GM23338 (cell line): ENCODE measurements around the gene USF2. TPM values are rescaled to one million over a fixed set of nuclear protein-coding genes. Genes with fewer than 3 reads are reported as not detected.

Source experiments
- ATAC-seq: fragments of 200-7000 bp; cut with Tn5 transposase; 3 replicates; pipeline ENCODE4 v1.9.1; 2020
- DNase-seq: peaks from one replicate; pipeline ENCODE4 v3.0.0-alpha.2; 2015; ENCODE audit warnings: low spot score
- H2AFZ ChIP-seq: fragments of 200-600 bp; sonication (generic); 2 replicates; pipeline ENCODE4 v1.8.0; 2016; ENCODE audit warnings: antibody characterized with exemption, mild to moderate bottlenecking, moderate library complexity
- H3F3A ChIP-seq: fragments of 200-600 bp; sonication (generic); replicated peaks from 2 replicates; pipeline ENCODE4 v1.8.0; 2017; ENCODE audit warnings: antibody characterized with exemption, mixed run types, low read depth
- H3K27ac ChIP-seq: fragments of 200-600 bp; sonication (generic); 2 replicates; pipeline ENCODE4 v1.6.1; 2016; ENCODE audit warnings: low read depth
- H3K27me3 ChIP-seq: fragments of 200-600 bp; sonication (generic); 2 replicates; pipeline ENCODE4 v1.8.0; 2016; ENCODE audit warnings: mild to moderate bottlenecking, mixed run types, moderate library complexity; ENCODE audit not compliant: insufficient read depth
- H3K36me3 ChIP-seq: fragments of 200-600 bp; sonication (generic); 2 replicates; pipeline ENCODE4 v1.8.0; 2016; ENCODE audit warnings: mild to moderate bottlenecking; ENCODE audit not compliant: insufficient read depth
- H3K4me1 ChIP-seq: fragments of 200-600 bp; sonication (generic); 2 replicates; pipeline ENCODE4 v1.8.0; 2016; ENCODE audit warnings: mild to moderate bottlenecking, moderate library complexity; ENCODE audit not compliant: insufficient read depth
- H3K4me2 ChIP-seq: fragments of 200-600 bp; sonication (generic); 2 replicates; pipeline ENCODE4 v1.7.1; 2017; ENCODE audit warnings: mixed run types
- H3K4me3 ChIP-seq: fragments of 200-600 bp; sonication (generic); 2 replicates; pipeline ENCODE4 v1.6.1; 2016; ENCODE audit warnings: mixed run types
- H3K79me2 ChIP-seq: fragments of 200-600 bp; sonication (generic); replicated peaks from 2 replicates; pipeline ENCODE4 v1.8.0; 2017; ENCODE audit warnings: mild to moderate bottlenecking; ENCODE audit not compliant: insufficient read depth
- H3K9me2 ChIP-seq: fragments of 200-600 bp; sonication (generic); 2 replicates; pipeline ENCODE4 v1.8.0; 2017; ENCODE audit not compliant: insufficient read depth
- H4K20me1 ChIP-seq: fragments of 200-600 bp; sonication (generic); replicated peaks from 2 replicates; pipeline ENCODE4 v1.8.0; 2017; ENCODE audit warnings: mild to moderate bottlenecking; ENCODE audit not compliant: insufficient read depth
- H3K27ac Mint-ChIP-seq: 2 replicates; pipeline ENCODE4 v1.8.0; 2020; ENCODE audit warnings: inconsistent platforms, mild to moderate bottlenecking, moderate library complexity, mixed read lengths
- H3K27me3 Mint-ChIP-seq: 3 replicates; pipeline ENCODE4 v1.8.0; 2022; ENCODE audit warnings: low read depth, mild to moderate bottlenecking, moderate library complexity, mixed read lengths, inconsistent platforms; ENCODE audit not compliant: insufficient read depth, poor library complexity
- H3K36me3 Mint-ChIP-seq: 3 replicates; pipeline ENCODE4 v1.8.0; 2021; ENCODE audit warnings: low read depth, mild to moderate bottlenecking, inconsistent platforms, moderate library complexity, mixed read lengths
- H3K4me1 Mint-ChIP-seq: 3 replicates; pipeline ENCODE4 v1.8.0; 2020; ENCODE audit warnings: mild to moderate bottlenecking, inconsistent platforms, mixed read lengths
- H3K4me3 Mint-ChIP-seq: 3 replicates; pipeline ENCODE4 v1.8.0; 2021; ENCODE audit warnings: moderate library complexity, mild to moderate bottlenecking, inconsistent platforms, mixed read lengths
- H3K9me3 Mint-ChIP-seq: 3 replicates; pipeline ENCODE4 v1.8.0; 2020; ENCODE audit warnings: moderate library complexity, mild to moderate bottlenecking, inconsistent platforms, mixed read lengths
- CREB1 ChIP-seq: fragments of 250-450 bp; sonication (Bioruptor Pico); IDR thresholded peaks from 2 replicates; pipeline ENCODE4 v1.5.0; 2020; ENCODE audit warnings: low read depth, mild to moderate bottlenecking, moderate library complexity
- EZH2phosphoT487 ChIP-seq: fragments of 200-600 bp; sonication (generic); IDR thresholded peaks from one replicate; pipeline ENCODE4 v1.8.1; 2018; ENCODE audit warnings: antibody characterized with exemption; ENCODE audit not compliant: unreplicated experiment
- JUNB ChIP-seq: IDR thresholded peaks from one replicate; pipeline ENCODE4 v1.6.1; 2016; ENCODE audit warnings: antibody characterized with exemption; ENCODE audit not compliant: unreplicated experiment
- NANOG ChIP-seq: IDR thresholded peaks from 2 replicates; pipeline ENCODE4 v1.6.1; 2016; ENCODE audit warnings: antibody characterized with exemption, borderline replicate concordance
- POLR2AphosphoS5 ChIP-seq: IDR thresholded peaks from 2 replicates; pipeline ENCODE4 v1.6.1; 2016; ENCODE audit warnings: antibody characterized with exemption, low read depth
- STAT1 ChIP-seq: IDR thresholded peaks from one replicate; pipeline ENCODE4 v1.6.1; 2016; ENCODE audit warnings: antibody characterized with exemption; ENCODE audit not compliant: unreplicated experiment
- ZNF114 ChIP-seq: fragments of 250-450 bp; sonication (Bioruptor Pico); IDR thresholded peaks from 2 replicates; pipeline ENCODE4 v1.5.0; 2020; ENCODE audit warnings: mild to moderate bottlenecking, moderate library complexity
- ZNF331 ChIP-seq: fragments of 250-450 bp; sonication (Bioruptor Pico); IDR thresholded peaks from 2 replicates; pipeline ENCODE4 v1.5.0; 2020; ENCODE audit warnings: low read depth, mild to moderate bottlenecking, moderate library complexity
- polyA plus RNA-seq: library from polyadenylated mRNA; unstranded; fragments of >200 nt; fragmentation: Nextera tagmentation; extraction: Ambion mirVana; gene quantifications from 2 replicates; pipeline ENCODE4 v1.2.1, GENCODE V29; 2016
- total RNA-seq: library from RNA; depleted of rRNA; stranded (reverse); fragments of >200 nt; shearing (Covaris generic); gene quantifications from 2 replicates; pipeline ENCODE4 v1.2.3, GENCODE V29; 2014
- TF ChIP-seq, protein P1 (sequence below), 2 experiments: fragments of 200-600 bp in 1 of 2; sonication (generic) in 1 of 2; conservative IDR thresholded peaks; 2 replicates each; pipeline versions ENCODE4 v1.5.1 to v1.6.1; 2016 to 2017; ENCODE audit warnings: antibody characterized with exemption in 2 of 2, low read depth in 2 of 2, mild to moderate bottlenecking in 2 of 2, moderate library complexity in 1 of 2
- TF ChIP-seq, protein P2 (sequence below): fragments of 250-450 bp; sonication (Bioruptor Pico); IDR thresholded peaks from 2 replicates; pipeline ENCODE4 v1.5.0; 2020; ENCODE audit warnings: mild to moderate bottlenecking, moderate library complexity
- TF ChIP-seq, protein P3 (sequence below): IDR thresholded peaks from one replicate; pipeline ENCODE4 v1.6.1; 2018; ENCODE audit warnings: antibody characterized with exemption; ENCODE audit not compliant: unreplicated experiment

The USF2 gene
- total and polyA plus RNA-seq, 2 experiments from 2014 or later: 28.9 to 60.5 TPM

DNA sequence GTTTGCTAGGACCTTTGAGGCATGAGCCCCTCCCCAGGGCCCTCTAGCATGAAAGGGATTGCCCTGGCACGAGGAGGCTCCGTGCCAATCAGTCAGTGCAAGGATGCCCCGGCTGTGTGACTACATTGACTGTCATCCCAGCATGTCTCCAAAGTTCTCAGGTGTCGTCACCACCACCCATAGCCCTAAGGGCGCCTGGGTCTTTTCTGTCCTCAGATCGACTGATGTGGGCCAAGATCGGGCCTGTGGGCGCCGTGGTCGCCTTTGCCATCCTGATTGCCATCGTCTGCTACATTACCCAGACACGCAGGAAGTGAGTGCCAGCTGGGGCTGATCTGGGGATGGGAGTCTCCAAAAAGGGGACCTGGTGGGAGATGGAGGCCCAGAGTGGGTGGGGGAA lies 41.6 kb downstream of the USF2 start:
- no peaks in the 10 kb centered on the region for H3K4me1 ChIP-seq
- no peaks in the 10 kb centered on the region for H3F3A ChIP-seq
- ATAC-seq (no peak), DNase-seq (no peak)
- H3K9me2 ChIP-seq: no peaks in the 10 kb centered on the region
- Mint-ChIP-seq H3K4me3 (no peak overlapping the region), H3K4me1 (no peaks in the 10 kb centered on the region; the same call in 2 of the 3 replicates), H3K36me3 (no peaks in the 10 kb centered on the region), H3K27ac (no peak overlapping the region), H3K27me3 (peaks cover 4% of the 10 kb centered on the region), H3K9me3 (no peaks in the 10 kb centered on the region; the same call in 2 of the 3 replicates)
- H3K4me3 ChIP-seq: no peak overlapping the region
- no peak overlapping the region for H3K4me2 ChIP-seq
- TF ChIP-seq CREB1 (no peak), EZH2phosphoT487 (no peak), NANOG (no peak), POLR2AphosphoS5 (no peak), STAT1 (no peak), ZNF114 (CRISPR knock-in tag) (no peak), ZNF331 (CRISPR knock-in tag) (no peak), JUNB (no peak)
- TF ChIP-seq, protein P1, sequence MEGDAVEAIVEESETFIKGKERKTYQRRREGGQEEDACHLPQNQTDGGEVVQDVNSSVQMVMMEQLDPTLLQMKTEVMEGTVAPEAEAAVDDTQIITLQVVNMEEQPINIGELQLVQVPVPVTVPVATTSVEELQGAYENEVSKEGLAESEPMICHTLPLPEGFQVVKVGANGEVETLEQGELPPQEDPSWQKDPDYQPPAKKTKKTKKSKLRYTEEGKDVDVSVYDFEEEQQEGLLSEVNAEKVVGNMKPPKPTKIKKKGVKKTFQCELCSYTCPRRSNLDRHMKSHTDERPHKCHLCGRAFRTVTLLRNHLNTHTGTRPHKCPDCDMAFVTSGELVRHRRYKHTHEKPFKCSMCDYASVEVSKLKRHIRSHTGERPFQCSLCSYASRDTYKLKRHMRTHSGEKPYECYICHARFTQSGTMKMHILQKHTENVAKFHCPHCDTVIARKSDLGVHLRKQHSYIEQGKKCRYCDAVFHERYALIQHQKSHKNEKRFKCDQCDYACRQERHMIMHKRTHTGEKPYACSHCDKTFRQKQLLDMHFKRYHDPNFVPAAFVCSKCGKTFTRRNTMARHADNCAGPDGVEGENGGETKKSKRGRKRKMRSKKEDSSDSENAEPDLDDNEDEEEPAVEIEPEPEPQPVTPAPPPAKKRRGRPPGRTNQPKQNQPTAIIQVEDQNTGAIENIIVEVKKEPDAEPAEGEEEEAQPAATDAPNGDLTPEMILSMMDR (conservative IDR thresholded peaks at IDR 0.05; ENCODE audit: low read depth in 2 of 2): no peak
- TF ChIP-seq, protein P2, sequence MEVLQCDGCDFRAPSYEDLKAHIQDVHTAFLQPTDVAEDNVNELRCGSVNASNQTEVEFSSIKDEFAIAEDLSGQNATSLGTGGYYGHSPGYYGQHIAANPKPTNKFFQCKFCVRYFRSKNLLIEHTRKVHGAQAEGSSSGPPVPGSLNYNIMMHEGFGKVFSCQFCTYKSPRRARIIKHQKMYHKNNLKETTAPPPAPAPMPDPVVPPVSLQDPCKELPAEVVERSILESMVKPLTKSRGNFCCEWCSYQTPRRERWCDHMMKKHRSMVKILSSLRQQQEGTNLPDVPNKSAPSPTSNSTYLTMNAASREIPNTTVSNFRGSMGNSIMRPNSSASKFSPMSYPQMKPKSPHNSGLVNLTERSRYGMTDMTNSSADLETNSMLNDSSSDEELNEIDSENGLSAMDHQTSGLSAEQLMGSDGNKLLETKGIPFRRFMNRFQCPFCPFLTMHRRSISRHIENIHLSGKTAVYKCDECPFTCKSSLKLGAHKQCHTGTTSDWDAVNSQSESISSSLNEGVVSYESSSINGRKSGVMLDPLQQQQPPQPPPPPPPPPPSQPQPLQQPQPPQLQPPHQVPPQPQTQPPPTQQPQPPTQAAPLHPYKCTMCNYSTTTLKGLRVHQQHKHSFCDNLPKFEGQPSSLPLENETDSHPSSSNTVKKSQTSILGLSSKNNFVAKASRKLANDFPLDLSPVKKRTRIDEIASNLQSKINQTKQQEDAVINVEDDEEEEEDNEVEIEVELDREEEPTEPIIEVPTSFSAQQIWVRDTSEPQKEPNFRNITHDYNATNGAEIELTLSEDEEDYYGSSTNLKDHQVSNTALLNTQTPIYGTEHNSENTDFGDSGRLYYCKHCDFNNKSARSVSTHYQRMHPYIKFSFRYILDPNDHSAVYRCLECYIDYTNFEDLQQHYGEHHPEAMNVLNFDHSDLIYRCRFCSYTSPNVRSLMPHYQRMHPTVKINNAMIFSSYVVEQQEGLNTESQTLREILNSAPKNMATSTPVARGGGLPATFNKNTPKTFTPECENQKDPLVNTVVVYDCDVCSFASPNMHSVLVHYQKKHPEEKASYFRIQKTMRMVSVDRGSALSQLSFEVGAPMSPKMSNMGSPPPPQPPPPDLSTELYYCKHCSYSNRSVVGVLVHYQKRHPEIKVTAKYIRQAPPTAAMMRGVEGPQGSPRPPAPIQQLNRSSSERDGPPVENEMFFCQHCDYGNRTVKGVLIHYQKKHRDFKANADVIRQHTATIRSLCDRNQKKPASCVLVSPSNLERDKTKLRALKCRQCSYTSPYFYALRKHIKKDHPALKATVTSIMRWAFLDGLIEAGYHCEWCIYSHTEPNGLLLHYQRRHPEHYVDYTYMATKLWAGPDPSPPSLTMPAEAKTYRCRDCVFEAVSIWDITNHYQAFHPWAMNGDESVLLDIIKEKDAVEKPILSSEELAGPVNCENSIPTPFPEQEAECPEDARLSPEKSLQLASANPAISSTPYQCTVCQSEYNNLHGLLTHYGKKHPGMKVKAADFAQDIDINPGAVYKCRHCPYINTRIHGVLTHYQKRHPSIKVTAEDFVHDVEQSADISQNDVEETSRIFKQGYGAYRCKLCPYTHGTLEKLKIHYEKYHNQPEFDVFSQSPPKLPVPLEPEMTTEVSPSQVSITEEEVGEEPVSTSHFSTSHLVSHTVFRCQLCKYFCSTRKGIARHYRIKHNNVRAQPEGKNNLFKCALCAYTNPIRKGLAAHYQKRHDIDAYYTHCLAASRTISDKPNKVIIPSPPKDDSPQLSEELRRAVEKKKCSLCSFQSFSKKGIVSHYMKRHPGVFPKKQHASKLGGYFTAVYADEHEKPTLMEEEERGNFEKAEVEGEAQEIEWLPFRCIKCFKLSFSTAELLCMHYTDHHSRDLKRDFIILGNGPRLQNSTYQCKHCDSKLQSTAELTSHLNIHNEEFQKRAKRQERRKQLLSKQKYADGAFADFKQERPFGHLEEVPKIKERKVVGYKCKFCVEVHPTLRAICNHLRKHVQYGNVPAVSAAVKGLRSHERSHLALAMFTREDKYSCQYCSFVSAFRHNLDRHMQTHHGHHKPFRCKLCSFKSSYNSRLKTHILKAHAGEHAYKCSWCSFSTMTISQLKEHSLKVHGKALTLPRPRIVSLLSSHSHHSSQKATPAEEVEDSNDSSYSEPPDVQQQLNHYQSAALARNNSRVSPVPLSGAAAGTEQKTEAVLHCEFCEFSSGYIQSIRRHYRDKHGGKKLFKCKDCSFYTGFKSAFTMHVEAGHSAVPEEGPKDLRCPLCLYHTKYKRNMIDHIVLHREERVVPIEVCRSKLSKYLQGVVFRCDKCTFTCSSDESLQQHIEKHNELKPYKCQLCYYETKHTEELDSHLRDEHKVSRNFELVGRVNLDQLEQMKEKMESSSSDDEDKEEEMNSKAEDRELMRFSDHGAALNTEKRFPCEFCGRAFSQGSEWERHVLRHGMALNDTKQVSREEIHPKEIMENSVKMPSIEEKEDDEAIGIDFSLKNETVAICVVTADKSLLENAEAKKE: no peak
- TF ChIP-seq, protein P3, sequence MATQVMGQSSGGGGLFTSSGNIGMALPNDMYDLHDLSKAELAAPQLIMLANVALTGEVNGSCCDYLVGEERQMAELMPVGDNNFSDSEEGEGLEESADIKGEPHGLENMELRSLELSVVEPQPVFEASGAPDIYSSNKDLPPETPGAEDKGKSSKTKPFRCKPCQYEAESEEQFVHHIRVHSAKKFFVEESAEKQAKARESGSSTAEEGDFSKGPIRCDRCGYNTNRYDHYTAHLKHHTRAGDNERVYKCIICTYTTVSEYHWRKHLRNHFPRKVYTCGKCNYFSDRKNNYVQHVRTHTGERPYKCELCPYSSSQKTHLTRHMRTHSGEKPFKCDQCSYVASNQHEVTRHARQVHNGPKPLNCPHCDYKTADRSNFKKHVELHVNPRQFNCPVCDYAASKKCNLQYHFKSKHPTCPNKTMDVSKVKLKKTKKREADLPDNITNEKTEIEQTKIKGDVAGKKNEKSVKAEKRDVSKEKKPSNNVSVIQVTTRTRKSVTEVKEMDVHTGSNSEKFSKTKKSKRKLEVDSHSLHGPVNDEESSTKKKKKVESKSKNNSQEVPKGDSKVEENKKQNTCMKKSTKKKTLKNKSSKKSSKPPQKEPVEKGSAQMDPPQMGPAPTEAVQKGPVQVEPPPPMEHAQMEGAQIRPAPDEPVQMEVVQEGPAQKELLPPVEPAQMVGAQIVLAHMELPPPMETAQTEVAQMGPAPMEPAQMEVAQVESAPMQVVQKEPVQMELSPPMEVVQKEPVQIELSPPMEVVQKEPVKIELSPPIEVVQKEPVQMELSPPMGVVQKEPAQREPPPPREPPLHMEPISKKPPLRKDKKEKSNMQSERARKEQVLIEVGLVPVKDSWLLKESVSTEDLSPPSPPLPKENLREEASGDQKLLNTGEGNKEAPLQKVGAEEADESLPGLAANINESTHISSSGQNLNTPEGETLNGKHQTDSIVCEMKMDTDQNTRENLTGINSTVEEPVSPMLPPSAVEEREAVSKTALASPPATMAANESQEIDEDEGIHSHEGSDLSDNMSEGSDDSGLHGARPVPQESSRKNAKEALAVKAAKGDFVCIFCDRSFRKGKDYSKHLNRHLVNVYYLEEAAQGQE: no peak
- H4K20me1 ChIP-seq: no peaks in the 10 kb centered on the region
- H3K27ac ChIP-seq: no peak overlapping the region
- H3K36me3 ChIP-seq: no peaks in the 10 kb centered on the region
- H3K79me2 ChIP-seq: no peaks in the 10 kb centered on the region
- no peak overlapping the region for H2AFZ ChIP-seq
- no peaks in the 10 kb centered on the region for H3K27me3 ChIP-seq
